DOHH2 (cell line): Measurements from ENCODE around the gene RPP40.

Source experiments
- CTCF ChIP-seq: fragments of 200-600 bp; sonication (generic); IDR thresholded peaks from one replicate; pipeline ENCODE4 v1.5.1; 2014; ENCODE audit warnings: antibody characterized with exemption, mild to moderate bottlenecking, low read depth, low read length; ENCODE audit not compliant: poor library complexity, severe bottlenecking
- EZH2phosphoT487 ChIP-seq: fragments of 200-600 bp; sonication (generic); IDR thresholded peaks from 2 replicates; pipeline ENCODE4 v1.6.1; 2017; ENCODE audit warnings: borderline replicate concordance, mild to moderate bottlenecking, antibody characterized with exemption, low read length, moderate library complexity, mixed read lengths

GRCh38 chr6:5029609-5030008 lies 25.8 kb upstream of the RPP40 start:
- no peak for TF ChIP-seq CTCF
- TF ChIP-seq EZH2phosphoT487 = no peak
